GM21786 (cell line): ENCODE results near the gene OR10G8.
"Not testable (repeated sequence)": the region's sequence is repeated elsewhere in the genome, so short reads cannot be mapped to it uniquely, and the experiment has no call there.

Experiments used
- ATAC-seq: cut with Tn5 transposase; IDR thresholded peaks from one replicate; pipeline ENCODE4 v1.9.1; 2021; ENCODE audit not compliant: unreplicated experiment

OR10G8 gene, protein sequence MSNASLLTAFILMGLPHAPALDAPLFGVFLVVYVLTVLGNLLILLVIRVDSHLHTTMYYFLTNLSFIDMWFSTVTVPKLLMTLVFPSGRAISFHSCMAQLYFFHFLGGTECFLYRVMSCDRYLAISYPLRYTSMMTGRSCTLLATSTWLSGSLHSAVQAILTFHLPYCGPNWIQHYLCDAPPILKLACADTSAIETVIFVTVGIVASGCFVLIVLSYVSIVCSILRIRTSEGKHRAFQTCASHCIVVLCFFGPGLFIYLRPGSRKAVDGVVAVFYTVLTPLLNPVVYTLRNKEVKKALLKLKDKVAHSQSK

DNA sequence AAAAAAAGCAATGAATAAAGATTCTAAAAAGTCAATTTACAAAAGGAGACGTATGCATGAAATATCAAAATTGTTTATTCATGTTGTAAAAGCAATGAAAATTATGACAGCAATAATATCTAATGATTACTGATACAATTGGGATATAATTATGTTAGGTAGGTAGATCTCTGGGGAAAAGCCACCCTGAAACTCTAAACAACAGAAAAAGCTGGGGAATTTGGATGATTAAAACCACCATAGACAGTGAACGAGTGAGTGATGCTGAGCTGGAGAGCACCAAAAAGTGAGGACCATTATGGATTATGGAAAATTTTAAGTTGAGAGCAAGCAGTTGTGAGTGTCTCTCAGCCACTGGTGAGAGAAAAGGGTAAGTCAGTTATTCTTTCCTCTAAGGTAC, at the start of gene OR10G8:
Gene OR10G8, plus strand, starts transcription at position 301 of the 400 bp plus-strand sequence. CDS start 2,825 bp downstream, outside the sequence.
- no peak for ATAC-seq

DNA sequence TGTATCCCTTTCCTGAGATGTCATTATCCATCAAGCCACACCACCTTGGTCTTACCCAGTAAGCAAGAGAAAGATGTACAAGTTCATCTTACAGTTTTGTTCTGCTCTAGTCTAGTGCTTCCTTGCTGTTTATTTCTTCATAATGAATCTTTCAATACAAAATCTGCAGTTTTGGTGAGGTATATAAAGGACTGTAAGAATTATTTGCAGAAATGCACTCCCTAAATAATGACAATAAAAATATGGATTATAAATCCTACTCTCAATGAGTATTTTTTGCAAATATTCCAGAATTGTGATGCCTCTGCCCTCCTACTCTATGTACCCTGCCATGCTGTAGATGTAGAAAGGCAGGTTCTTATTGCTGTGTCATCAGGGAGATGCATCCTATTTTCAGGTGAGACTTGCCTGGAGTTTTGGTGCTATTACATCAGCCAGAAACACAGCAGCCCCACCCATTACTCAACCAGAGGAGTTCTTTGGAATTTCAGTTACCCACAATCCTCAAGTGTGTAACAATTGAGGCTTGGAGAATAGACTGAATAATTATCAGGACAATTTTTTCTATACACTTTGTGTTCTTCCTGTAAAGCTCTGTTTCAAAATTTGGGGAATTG, 48.8 kb upstream of the OR10G8 start, which contains the start of gene OR10S1:
Gene OR10S1, minus strand, starts transcription at position 51 of the 617 bp plus-strand sequence. CDS start 117 bp downstream, outside the sequence.
- no peak for ATAC-seq

DNA sequence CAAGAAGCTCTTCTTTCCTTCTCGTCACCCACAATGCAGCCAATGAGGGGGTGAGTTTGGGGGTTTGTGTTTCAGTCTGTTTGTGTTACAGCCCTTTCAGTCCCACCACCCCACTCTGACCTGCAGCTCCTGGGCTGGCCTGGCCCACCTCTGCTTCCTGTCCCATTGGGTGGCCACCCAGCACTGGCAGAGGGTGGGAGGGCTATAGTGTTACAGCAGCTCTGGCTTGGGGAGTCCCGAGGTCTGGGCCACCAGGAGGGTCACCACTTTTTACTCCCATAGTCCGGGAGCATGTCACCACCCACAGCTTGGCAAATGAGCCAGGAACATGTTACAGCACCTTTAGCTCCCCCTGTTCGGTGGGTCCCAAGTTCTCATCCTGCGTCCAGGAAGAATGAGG, 47.3 kb upstream of the OR10G8 start:
- no peak for ATAC-seq

DNA sequence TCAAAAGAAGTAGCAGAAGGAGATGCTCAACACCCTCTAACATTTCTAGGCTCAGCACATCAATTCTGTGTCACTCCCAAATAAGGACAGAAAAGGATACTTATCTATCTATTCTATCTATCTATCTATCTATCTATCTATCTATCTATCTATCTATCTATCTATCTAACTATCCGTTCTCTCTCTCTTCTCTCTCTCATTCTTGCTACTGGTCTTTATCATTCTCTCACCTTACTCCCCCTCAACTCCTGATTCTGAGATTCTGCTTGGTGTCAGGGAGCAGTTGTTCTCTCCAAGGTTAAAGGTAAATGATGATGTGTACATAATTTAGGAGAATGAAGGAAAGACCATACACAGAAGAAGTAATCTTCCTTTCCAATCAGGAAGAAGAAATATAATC, 31.5 kb upstream of the OR10G8 start, which contains the start of gene OR10G6:
Gene OR10G6, minus strand, starts transcription at position 43 of the 400 bp plus-strand sequence. Its CDS starts 0 bp downstream, at position 43.
- no peak for ATAC-seq

DNA sequence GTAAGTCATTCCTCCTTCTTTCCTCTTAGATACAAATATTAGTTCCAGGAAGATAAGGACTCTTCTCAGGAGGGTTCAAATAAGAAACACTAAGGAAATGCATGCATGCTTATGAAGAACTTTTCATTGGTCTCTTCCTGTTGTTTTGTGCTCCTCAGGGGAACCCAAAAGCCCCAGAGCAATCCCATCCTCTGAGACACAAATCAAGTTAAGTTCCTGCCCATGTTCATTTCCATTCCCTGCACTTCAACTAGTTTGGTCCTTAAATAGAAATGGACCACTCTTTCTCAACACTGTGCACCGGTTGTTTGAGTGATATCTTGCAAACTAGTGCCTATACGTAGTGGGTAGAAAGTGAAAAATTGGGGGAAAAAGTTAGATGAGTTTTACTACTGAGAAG, 13.9 kb upstream of the OR10G8 start, which contains the start of gene OR10G4:
Gene OR10G4, plus strand, starts transcription at position 301 of the 400 bp plus-strand sequence. CDS start 2,578 bp downstream, outside the sequence.
- no peak for ATAC-seq

DNA sequence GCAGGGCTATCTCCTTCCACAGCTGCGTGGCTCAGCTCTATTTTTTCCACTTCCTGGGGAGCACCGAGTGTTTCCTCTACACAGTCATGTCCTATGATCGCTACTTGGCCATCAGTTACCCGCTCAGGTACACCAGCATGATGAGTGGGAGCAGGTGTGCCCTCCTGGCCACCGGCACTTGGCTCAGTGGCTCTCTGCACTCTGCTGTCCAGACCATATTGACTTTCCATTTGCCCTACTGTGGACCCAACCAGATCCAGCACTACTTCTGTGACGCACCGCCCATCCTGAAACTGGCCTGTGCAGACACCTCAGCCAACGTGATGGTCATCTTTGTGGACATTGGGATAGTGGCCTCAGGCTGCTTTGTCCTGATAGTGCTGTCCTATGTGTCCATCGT, 10.8 kb upstream of the OR10G8 start:
- ATAC-seq = not testable (repeated sequence)

DNA sequence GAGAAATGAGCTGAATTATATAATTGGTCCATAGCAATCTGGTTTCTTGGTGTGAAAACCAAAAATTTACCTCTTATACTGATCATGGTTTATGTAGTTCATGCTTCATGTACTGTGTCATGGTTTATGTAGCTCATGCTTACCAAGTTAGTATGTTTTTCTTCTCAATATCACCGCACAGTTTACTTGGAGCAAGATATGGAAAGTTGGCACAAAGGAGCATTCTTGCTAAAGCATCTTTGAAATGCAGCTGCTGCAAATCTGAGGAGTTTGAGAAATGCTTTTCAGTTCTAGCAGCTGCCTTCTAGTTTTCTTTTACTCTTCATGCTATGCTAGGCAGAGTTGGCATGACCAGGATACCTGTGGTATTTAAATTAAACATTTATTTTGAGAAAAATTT, 10.1 kb downstream of the OR10G8 start:
- no peak for ATAC-seq

DNA sequence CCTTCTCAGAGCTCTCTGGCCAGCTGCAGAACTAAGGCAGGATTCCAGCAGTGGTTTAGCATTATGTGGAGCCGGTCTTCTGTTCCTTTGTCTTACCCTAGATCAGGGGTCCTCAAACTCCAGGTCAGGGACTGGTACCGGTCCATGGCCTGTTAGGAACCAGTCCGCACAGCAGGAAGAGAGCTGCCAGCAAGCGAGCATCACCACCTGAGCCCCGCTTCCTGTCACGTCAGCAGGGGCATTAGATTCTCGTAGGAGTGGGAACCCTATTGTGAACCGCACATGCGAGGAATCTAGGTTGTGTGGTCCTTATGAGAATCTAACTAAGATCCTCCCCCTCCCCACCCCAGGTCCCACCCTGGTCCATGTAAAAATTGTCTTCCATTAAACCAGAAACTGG, 13.0 kb downstream of the OR10G8 start:
- no peak for ATAC-seq

DNA sequence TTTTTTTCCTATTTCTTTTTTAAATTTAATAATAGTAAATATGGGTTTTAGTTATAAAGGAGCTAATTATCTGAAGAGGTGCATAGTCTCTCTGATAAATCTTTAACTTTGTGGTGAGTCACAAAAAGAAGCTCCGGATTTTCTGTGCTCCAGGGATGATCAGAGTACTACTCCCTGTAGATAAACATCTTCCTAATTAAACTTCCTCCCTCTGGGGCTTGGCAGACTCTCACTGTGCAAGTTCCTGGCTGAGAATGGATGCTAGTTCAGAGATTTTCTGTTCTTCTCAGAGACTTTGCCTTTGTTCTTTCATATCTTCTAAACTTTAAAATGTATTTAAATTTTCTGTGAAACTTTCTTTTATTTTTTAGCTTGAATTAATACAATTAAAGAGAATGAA, 14.7 kb downstream of the OR10G8 start, which contains the start of gene OR10G7:
Gene OR10G7, minus strand, starts transcription at position 72 of the 400 bp plus-strand sequence. CDS start 2,324 bp downstream, outside the sequence.
- ATAC-seq = no peak

DNA sequence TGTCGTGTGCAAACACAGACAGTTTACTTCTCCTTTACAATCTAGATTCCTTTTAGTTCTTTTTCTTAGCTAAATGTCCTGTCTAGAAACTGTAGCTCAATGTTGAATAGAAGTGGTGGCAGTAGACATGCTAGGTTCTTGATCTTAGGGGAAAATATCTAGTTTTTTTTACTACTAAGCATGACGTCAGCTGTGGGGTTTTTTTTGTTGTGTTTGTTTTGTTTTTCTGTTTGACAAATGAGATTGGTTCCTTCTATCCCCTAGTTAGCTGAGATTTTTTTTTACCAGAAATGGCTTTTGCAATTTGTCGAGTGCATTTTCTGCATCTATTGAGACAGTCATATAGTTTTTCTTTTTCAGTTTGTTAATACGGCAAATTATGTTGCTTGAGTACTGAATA, 16.8 kb downstream of the OR10G8 start:
- no peak for ATAC-seq

DNA sequence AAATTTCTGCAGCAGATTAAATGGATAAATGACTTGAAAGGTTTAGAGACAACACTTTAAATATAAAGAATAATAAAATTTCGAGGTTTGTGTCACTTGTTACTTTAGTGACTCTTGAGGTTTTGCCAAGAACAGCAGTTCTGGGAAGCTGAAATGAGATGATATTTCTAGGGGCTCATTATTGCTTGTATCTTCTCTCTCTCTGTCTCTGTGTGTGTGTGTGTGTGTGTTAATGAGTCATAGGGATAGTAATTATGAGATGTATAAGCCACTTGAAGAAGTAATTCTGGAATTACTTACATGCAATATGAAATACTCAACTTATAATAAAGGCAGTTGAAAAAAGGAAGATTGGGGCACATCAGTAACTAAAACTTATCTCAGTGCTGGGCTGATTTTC, 24.1 kb downstream of the OR10G8 start:
- no peak for ATAC-seq

DNA sequence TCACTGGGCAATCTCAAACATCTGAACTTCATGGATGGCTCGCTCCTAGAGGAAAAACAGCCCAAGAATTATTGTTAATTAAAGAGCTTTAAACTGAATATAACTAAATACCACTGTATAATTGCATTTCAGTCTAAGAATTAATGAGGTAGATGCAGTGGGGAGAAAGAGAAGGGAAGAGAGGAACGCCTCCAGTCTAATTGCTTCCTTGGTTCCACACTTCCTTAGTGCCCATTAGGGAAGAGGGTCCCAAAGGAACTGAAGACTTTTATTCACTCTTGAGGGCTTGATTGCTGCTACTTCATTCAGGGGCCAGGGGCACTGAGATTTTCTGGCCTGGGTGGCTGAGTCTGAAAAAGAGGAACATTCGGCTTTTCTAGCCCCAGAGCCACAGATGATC, 26.4 kb downstream of the OR10G8 start:
- no peak for ATAC-seq

DNA sequence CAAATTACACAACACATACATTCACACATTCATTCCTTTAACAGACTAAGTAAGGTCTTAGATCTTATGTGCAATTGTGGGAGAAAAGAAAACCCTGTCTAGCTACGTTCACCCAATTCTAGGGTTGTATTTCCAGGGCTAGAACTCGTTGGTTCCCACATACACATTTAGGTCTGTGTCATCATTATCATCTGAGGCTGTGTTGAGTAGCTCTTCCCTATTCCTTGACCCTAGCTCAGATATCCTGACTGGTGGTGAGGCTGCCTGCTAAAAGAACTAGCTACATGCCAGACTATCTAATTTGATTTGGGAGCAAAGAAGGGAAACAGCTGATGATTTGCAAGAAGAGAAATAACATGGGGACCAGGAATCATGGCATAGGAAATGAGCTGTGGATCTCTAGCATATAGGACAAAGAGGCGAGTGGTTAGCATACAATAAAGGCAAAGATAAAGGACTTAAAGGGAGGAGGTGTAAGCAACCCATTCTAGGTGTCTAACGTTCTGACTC, 42.1 kb downstream of the OR10G8 start:
- ATAC-seq = no peak

DNA sequence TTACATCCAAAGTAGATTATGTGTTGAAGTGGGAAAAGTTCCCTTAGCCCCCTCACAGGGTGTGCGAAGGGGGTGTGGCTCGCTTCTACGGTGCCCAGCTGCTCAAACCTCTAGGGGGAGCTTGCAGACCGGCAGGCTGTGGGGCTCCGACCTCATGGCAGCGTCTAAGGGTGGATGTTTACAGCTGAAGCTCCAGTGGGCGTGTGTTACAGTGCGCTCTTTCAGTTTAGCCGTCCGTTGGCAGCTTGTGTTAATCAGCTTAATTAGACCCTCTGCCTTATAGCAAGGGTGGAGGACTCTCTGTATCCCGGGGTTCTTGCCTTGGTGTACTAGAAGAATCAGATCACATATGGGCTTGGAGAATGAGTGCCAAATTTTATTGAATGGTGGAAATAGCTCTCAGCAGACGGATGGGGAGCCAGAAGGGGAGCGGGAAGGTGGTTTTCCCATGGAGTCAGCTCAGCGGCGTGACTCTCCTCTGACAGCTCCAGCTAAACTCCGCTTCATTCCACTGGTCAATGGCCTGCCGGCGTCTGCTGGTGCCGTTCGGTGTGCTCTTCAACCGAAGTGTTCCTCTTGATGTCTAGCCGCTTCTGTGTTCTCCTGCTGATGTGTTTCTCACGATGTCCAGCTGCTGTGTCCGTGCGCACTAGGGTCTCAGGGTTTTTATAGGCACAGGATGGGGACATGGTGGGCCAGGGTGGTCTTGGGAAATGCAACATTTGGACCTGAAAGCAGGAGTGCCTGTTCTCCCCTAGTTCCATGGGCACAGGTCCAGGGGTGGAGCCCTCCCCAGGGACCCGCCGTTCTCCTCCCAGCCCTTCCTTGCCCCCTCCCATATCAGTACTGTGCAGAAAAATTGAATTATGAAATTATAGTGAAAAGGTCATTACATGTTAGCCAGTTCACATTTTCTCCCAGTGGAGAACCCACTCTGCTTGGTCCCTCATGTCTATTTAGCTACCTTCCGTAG, 43.1 kb downstream of the OR10G8 start:
- peak; percentile 54 for ATAC-seq

DNA sequence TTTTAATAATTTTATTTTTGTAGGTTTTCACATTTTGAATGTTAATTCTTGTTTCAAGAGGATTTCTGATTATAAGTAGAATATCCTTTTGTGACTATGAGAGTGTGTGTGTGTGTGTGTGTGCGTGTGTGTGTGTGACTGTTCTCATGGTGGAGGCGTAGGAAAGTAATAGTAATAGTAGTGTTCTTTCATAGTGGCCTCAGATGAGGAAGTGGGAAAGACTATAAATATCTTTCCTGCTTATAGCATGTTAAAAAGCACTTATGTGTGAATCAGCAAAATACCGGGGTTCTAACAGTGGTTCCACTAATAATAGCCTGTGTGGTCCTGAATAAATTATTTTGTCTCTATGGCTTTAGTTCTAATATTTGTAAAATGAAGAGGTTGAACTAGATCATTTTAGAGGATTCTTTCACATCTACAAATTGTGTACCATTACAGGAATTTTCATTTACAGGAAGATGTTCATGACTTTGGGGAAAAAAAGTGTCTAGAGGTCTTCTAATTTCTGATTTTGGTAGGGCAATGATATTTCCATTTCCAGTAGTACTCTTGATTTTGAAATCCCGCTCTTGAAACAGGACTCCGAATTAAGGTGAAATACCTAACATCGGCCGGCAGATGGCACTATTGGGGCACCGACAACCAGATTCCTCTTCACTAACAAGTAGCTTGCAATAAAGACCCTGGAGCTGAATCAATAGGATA, 44.5 kb downstream of the OR10G8 start:
- peak; percentile 93 for ATAC-seq

DNA sequence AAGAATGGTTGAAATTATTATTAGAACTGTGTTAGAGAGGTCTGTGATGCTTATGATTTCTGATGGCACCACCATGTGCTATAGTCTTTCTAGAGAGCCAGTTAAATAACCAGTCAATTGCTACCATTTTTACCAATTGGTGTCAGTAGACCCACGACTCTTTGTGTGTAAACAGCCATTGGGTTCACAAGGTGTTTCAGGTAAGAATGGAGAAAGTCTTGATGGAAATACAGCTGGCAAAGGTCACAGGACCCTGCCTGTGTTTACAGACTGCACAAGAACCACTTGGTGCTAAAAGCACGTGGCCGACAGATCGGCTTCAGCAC, 45.0 kb downstream of the OR10G8 start:
- no peak for ATAC-seq

DNA sequence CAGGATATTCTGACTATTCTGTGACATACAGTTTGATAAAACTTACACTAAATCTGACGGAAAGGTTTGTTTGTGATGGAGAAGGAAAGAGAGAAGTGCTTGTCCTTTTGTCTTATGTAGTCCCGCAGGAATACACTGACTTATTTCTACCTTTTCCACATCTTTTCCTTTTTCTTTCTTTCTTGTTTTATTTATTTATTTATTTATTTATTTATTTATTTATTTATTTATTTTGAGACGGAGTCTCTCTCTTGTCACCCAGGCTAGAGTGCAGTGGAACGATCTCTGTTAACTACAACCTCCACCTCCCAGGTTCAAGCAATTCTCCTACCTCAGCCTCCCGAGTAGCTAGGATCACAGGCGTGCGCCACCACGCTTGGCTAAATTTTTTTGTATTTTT, 45.5 kb downstream of the OR10G8 start:
- ATAC-seq = no peak

DNA sequence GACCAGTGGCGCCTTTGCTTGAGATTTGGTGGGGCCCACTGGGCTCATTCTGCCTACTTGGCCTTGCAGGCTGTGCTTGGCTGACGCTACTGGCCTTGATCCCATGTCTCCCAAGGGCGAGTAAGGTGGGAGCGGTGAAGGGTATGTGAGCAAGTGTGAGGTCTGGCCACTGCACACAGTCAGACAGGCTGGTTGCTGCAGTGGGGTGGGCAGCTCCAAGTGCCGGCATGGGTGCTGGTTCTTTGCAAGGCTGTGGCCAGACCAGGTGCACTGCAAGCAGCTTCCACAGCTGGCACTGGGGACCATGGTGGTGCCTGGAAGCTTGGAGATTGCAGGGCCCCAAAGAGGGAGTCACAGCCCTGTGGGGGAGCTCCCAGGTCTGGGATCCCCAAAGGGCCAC, 48.0 kb downstream of the OR10G8 start:
- no peak for ATAC-seq

DNA sequence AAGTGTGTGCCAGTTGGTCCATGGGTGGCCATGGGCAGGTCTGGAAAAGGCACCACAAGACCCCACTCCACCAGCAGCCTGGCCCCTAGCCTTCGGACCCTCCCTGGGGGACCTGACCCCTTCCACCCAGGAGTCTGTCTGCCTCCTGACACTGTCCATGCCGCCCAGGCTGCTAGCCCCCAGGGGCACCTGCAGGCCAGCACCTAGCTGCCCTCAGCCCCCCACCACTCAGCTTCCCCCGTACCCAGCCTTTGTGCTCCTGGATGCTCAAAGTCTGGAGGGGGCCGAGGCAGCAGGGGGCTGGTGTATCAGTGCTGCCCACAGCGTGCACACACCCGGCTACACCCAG, 48.9 kb downstream of the OR10G8 start:
- no peak for ATAC-seq

DNA sequence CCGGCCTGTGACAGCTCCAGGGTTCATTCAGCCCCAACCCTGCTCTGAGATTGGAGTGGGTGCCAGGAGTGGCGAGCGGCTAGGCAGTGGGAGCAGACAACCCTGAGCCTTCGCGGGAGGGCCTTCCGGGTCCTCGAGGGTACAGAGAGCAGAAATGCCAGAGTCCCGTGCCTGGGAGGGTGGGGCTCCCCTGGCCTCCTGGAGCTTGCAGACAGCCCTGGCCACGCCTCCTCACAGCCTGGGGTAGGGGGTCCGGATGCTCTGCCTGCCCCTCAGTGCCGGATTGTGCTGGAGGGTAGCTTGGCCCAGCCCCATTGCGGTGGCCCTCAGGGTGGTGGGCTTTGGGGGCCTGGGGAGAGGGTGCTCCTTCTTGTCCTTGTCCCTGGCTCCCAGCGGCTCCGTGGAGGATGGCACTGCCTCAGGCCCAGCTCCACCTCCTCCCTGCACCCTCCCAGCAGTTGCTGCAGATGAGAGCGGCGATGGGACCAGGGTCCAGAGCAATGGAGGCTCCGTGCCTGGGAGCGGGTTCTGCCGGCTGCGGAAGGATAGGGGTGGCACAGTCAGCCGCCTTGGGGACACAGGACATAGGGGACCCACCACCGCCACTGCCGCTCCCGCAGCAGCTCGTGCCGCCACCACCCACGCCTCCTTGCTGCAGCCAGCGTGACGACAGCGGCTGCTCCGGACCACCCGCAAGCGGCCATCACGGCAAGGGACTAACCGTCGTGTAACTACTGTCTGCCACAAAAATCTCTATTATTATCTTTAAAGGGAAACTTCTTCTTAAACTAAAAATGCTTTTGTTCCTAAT, 49.4 kb downstream of the OR10G8 start:
- peak; percentile 54 for ATAC-seq
